K562 treated with DMSO at 1 percent for 24 hours (cell line): ENCODE measurements around the gene OS9. TPM values are rescaled to one million over a fixed set of nuclear protein-coding genes. Genes with fewer than 3 reads are reported as not detected.

Experiments used
- total RNA-seq: library from RNA; unstranded; fragments of 300-600 nt; gene quantifications from 2 replicates; pipeline ENCODE4 v1.2.3, GENCODE V29; 2022; ENCODE audit warnings: low read depth; ENCODE audit not compliant: insufficient read depth

The OS9 gene, protein sequence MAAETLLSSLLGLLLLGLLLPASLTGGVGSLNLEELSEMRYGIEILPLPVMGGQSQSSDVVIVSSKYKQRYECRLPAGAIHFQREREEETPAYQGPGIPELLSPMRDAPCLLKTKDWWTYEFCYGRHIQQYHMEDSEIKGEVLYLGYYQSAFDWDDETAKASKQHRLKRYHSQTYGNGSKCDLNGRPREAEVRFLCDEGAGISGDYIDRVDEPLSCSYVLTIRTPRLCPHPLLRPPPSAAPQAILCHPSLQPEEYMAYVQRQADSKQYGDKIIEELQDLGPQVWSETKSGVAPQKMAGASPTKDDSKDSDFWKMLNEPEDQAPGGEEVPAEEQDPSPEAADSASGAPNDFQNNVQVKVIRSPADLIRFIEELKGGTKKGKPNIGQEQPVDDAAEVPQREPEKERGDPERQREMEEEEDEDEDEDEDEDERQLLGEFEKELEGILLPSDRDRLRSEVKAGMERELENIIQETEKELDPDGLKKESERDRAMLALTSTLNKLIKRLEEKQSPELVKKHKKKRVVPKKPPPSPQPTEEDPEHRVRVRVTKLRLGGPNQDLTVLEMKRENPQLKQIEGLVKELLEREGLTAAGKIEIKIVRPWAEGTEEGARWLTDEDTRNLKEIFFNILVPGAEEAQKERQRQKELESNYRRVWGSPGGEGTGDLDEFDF
- 291 and 302 TPM in 2 replicates for total RNA-seq

DNA sequence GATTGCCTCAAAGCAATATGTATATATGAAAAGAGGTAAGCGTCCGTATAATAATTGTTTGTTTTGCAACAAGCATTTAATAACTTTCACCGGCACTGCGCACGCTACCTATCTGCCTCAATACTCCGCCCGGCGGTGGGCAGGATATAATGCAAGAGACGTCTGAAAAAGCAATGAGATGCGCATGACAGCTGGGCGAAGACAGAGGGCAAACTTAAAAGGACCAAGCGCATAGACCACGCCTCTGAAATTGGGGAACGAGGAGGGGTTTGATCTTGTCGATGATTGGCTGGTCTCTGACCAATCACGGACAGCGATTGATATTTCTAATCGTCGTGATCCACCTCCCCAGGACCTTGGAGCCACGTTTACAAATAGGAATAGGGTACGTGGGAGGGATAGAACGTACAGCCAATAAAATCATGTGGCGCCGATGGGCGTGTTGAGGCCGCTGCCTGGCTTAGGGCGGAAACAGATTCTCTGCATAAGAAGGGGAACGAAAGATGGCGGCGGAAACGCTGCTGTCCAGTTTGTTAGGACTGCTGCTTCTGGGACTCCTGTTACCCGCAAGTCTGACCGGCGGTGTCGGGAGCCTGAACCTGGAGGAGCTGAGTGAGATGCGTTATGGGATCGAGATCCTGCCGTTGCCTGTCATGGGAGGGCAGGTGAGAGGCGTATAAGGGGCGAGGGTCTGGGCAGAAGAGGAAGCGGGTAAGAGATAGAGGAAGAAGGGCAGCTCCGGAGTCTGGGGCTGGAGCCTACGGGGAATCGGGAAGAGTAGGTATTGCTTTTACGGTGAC lies at the start of gene OS9:
Gene OS9 (plus strand): TSS at position 474 of the 800 bp plus-strand sequence. CDS start 30 bp downstream, at position 504.

DNA sequence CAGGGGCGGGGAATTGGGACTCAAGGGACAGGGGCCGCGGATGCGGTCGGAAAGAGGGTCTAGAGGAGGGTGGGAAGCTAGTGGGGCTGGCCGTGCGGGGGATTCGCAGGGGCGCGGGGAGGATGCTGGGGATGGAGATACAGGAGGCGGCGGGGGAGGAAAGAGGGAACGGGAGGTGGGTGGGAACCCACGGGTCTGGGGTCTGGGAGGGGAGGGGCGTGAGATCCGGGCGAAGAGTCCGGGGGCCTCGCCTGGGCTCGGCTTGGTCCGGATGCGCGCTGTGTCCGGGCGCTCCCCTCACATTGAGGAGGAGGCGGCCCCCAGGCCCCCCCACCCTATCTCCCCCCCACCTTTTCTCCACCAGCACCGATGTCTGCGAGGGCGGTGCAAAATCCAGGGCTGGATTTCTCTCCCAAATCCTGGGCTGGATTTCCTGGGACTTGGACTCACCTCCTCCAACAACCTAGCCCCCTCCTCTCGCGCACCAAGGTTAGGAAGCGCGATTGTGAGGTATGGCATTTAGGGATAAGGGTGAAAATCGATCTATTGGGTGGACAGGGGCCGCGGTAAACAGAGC lies 44.8 kb downstream of the OS9 start, which contains the start of gene AGAP2:
Gene AGAP2 (minus strand): TSS at position 82 of the 577 bp plus-strand sequence. CDS start 496 bp downstream, outside the sequence.

DNA sequence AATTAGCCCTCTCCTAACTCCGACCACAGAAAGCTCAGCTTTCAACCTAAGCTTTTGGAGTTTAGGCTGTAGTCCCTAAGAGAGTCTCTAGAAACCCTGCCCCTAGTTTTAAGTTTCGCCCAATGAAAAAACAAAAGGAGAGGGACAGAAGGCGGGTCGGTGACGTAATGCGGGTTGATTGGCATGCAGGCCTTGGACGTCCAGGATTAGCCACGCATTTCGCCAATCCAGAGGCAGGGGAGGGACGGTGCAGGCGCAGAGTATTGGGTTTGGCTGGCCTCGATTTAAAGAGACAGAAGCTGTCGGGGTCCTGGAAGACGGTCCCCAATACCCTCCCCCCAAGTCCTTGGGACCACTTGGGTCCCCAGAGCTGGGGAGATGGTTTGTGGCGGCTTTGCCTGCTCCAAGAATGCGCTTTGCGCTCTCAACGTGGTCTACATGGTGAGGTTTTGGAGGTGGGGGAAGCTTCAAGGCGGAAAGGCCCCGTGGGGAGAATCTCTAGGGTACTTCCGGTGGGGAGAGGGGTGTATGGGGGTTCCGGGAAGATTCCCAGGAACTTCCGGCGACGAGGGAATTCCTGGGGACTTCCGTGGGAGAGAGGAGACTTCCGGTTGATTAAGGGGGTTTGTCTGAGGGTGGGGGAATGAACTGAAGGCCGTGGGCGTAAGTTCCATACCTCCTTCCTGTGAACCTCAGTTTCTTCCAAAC lies 51.0 kb downstream of the OS9 start, which contains the start of gene TSPAN31:
Gene TSPAN31 (plus strand): TSS at position 263 of the 708 bp plus-strand sequence. CDS start 116 bp downstream, at position 379.

GRCh38 chr12:57751788-57752667 lies 58.1 kb downstream of the OS9 start, which contains the start of gene CDK4:
Gene CDK4 (minus strand): TSS chr12:57752310. CDS start chr12:57751717, 593 bp downstream.

DNA sequence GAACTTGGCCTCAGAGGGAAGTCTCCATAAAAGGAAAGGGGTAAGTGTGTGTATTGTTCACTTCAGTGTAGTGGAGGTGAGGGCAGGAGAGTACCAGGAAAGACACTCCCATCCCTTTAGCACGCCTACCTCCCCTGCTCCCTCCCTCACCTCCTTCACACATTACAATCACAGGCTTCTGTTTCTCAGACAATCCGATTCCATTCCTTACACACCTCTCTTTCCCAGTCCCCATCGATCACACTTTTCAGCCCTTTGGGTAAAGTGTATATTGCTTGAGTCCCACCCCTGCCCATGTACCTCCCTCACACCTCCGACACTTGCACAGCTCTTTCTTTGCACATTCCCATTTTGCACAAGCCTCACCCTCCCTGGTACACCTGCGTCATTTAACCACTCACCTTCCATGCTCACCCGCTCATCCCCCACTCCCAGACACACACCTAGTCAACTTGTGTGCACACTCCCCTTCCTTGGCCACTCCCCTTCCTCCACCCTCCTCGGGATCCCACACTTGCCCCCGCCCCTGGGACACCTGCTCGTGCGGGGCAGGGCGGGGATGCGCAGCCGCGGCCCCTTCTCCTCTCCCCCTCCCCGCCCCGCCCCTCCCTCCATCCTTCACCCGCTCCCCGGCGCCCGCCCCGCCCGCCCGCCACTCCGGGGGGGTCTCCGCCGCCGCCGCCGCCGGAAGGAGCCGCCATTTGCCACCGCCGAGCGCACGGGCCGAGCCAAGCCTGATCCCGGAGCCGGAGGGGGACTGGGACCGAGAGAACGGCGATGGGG lies 60.7 kb downstream of the OS9 start, which contains the start of gene MARCHF9:
Gene MARCHF9 (plus strand): TSS at position 693 of the 783 bp plus-strand sequence. CDS start 426 bp downstream, outside the sequence.

DNA sequence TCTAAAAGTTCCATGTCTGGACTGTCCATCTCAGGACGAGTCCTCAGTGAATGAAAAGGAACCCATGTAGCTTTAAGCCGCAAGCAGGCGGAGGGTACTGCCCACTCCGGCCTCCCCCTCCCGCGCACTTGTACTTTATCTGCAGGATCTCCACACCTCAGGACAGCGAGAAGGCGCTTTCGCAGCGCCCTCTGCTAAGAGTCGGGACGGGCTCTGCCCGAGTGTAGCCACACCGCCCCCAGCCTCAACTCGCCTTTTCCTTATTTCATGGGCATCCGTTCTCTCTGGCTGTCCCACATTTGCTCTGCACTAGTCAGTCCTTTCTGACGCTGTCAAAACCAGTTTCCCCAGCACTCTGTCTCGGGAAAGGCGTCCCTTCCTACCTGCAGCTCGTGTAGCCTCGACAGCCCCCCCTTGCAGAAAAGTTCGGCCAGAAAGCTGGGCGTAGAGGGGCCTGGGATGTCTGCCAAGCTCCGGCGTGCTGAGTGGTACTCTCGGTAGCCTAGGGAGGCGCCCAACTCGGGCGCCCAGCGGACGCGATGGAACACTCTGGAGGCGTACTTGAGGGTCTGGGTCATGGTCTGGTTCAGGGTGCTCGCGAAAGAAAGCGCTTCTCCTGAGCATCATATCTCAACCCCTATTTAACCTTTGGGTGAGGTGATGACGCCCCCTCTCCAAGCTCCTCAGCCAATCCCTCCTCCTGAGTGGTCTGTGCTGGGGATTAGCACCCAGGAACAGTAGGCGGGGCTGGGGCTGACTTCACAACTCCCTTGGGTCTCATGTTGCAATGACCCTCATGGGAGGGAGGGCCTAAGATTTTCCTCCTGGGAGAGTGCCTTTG lies 72.8 kb downstream of the OS9 start, which contains the start of gene CYP27B1:
Gene CYP27B1 (minus strand): TSS at position 615 of the 841 bp plus-strand sequence. CDS start 37 bp downstream, at position 578.

Other genes with a start within 250 kb of the OS9 start
- 63.1 and 79.5 TPM in 2 replicates for gene INHBE, start 238.8 kb upstream of the OS9 start, total RNA-seq
- 0.80 and 2.3 TPM in 2 replicates for gene GLI1, start 234.3 kb upstream of the OS9 start, total RNA-seq
- 7.9 and 8.7 TPM in 2 replicates for gene ARHGAP9, start 214.3 kb upstream of the OS9 start, total RNA-seq
- gene MARS1, start 206.1 kb upstream of the OS9 start, total RNA-seq, result 479 TPM in 2 replicates
- gene DDIT3, start 173.6 kb upstream of the OS9 start, total RNA-seq, result 196 and 208 TPM in 2 replicates
- 26.8 and 32.7 TPM in 2 replicates for gene MBD6, start 171.3 kb upstream of the OS9 start, total RNA-seq
- gene DCTN2, start 146.9 kb upstream of the OS9 start, total RNA-seq, result 184 and 186 TPM in 2 replicates
- 11.0 and 12.9 TPM in 2 replicates for gene KIF5A, start 144.1 kb upstream of the OS9 start, total RNA-seq
- 34.6 and 38.6 TPM in 2 replicates for gene PIP4K2C, start 102.9 kb upstream of the OS9 start, total RNA-seq
- gene DTX3, start 89.3 kb upstream of the OS9 start, total RNA-seq, result not detected in 2 replicates
- gene ARHGEF25, start 82.7 kb upstream of the OS9 start, total RNA-seq, result 16.4 and 17.6 TPM in 2 replicates
- 67.2 and 69.6 TPM in 2 replicates for gene B4GALNT1, start 60.9 kb upstream of the OS9 start, total RNA-seq
- gene AGAP2, start 44.6 kb downstream of the OS9 start, total RNA-seq, result 0.38 and 0.45 TPM in 2 replicates
- gene TSPAN31, start 50.9 kb downstream of the OS9 start, total RNA-seq, result 17.6 and 19.4 TPM in 2 replicates
- 148 and 150 TPM in 2 replicates for gene CDK4, start 58.2 kb downstream of the OS9 start, total RNA-seq
- 12.7 and 13.9 TPM in 2 replicates for gene MARCHF9, start 61.0 kb downstream of the OS9 start, total RNA-seq
- 1.5 and 1.9 TPM in 2 replicates for gene CYP27B1, start 72.9 kb downstream of the OS9 start, total RNA-seq
- gene METTL1, start 78.0 kb downstream of the OS9 start, total RNA-seq, result 3.0 and 5.5 TPM in 2 replicates
- gene EEF1AKMT3, start 78.5 kb downstream of the OS9 start, total RNA-seq, result 5.8 and 6.3 TPM in 2 replicates
- gene TSFM, start 88.7 kb downstream of the OS9 start, total RNA-seq, result 27.2 and 32.6 TPM in 2 replicates
- 0.94 and 2.1 TPM in 2 replicates for gene AVIL, start 124.6 kb downstream of the OS9 start, total RNA-seq
- gene CTDSP2, start 152.6 kb downstream of the OS9 start, total RNA-seq, result 118 and 123 TPM in 2 replicates
- 16.1 and 18.6 TPM in 2 replicates for gene ATP23, start 247.4 kb downstream of the OS9 start, total RNA-seq